HG03439 (cell line): Measurements from ENCODE around the gene LTK.

Source experiments
- ATAC-seq: cut with Tn5 transposase; IDR thresholded peaks from one replicate; pipeline ENCODE4 v1.9.1; 2021; ENCODE audit warnings: mild to moderate bottlenecking, moderate library complexity; ENCODE audit not compliant: unreplicated experiment

LTK gene

DNA sequence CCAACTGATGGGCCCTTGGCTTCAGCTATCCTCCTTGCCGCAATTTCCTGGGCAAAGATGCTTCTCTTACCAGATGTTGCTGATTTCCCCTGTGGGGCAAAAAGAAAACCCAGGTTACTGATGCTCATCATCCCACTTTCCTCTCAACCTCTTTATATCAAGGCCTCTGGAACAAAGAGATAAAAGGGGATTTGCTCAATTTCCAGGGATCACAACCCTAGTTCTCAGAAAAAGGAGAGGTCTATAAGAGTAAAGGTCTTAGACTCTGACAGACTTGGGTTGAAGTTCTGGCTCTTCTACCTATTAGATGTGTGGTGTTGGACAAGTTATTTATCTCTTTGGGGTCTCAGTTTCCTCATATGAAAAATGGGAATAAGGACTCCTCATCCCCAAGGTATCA, 21.9 kb upstream of the LTK start:
- no peak for ATAC-seq

GRCh38 chr15:41530363-41530956, 16.8 kb upstream of the LTK start:
- ATAC-seq = no peak

GRCh38 chr15:41523097-41523496, 9.5 kb upstream of the LTK start:
- no peak for ATAC-seq

- no peak for ATAC-seq
Observed at GRCh38 chr15:41521614-41522013, 8.0 kb upstream of the LTK start.

DNA sequence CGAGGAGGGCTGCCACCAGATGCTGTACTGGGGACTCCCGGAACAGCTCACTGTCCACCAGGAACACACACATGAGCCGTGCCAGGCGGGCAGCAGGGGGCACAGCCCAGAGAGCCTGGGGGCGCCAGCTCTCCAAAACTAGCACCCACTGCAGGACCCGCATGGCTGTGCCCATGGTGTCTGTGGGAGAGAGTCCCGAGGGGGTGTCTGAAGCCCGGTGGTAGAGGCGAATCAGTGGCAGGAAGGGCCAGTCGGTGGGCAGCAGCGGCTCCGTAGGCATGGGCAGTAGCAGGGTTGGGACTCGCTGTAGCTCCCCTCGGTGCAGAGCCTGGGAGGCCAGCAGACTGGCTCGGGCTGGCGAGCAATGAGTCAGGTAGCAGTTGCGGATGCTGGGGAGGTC, 7.0 kb upstream of the LTK start:
- ATAC-seq = no peak

DNA sequence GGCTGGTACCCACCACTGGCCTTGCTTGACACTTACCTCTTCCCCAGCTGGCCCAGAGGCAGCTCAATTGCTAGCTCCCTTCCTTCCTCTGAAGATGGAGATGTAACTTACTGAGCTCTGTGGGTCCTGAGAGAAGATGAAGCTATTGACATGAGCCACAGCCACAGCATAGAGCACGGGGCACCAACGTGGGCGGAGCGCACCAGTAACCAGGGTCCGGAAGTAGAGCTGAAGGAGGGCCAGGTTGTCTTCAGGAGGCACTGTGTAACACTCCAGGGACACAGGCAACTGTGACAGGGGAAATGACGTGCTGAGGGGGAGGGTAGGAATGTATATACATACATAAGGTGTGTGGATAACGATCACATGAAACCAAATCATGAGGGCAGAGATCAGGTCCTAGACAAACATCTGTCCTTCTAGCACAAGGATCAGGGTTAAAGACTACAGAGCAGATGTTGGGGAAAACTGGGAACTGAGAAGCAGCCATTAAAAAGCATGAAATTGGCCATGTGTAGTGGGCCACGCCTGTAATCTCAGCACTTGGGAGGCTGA, 4.3 kb upstream of the LTK start:
- no peak for ATAC-seq

- no peak for ATAC-seq
Observed at GRCh38 chr15:41512940-41513505, 604 bp downstream of the LTK start.

GRCh38 chr15:41512512-41512939, 1.1 kb downstream of the LTK start:
- ATAC-seq = no peak

GRCh38 chr15:41511899-41512369, 1.7 kb downstream of the LTK start:
- ATAC-seq = no peak

DNA sequence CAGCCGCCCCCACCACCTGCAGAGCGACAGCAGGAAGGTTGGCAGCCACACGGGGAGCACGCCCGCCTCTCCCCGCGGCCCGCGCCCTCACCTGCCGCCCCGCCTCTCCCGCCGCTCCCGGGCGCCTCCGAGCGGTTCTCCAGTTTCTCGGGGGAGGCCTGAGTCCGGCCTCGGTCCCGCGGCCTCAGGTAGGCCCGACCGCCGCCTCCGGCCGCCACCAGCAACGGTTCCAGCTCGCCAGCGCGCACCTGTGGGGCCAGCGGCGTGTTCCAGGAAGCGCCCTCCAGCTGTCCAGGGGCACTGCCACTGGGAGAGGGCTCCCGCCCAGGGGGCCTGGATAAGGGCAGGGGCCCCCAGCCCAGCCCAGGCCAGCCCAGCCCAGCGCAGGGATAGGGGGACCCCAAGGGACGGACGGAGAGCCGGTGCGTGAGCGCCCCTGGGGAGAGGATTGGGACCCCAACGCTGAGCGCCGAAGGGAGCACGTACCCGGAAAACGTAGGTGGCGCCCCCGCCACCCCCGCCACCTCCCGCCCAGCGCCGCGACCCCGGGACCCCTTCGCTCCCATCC, 2.2 kb downstream of the LTK start:
- ATAC-seq = no peak

GRCh38 chr15:41510728-41511127, 2.9 kb downstream of the LTK start:
- no peak for ATAC-seq

GRCh38 chr15:41507820-41508290, 5.8 kb downstream of the LTK start:
- ATAC-seq = no peak

DNA sequence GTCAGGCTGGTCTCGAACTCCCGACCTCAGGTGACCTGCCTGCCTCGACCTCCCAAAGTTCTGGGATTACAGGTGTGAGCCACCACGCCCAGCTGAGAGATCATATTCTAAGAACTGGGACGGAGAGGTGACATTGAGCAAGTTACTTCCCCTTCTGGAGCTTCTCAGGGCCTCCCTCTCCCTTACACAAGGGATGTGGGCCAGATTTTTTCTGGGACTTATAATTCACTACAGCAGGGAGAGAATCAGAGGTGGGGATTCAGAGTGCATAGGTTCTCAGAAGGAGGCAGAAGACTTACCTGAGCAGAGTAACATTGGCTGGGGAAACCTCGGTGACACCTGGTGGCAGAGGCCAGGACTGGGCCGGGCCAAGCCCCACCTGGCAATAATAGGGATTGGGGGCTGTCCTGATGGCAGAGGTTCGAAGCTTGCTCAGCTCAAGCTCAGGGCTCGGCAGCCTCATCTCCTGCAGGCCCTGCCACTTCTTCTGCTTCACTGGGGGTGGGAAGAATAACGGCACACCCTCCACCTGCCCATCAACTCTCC, 6.8 kb downstream of the LTK start:
- ATAC-seq = no peak

GRCh38 chr15:41505776-41506175, 7.9 kb downstream of the LTK start:
- no peak for ATAC-seq

- ATAC-seq = no peak
Observed at GRCh38 chr15:41504751-41505492, 8.7 kb downstream of the LTK start.

GRCh38 chr15:41503669-41504010, 10.0 kb downstream of the LTK start:
- no peak for ATAC-seq

DNA sequence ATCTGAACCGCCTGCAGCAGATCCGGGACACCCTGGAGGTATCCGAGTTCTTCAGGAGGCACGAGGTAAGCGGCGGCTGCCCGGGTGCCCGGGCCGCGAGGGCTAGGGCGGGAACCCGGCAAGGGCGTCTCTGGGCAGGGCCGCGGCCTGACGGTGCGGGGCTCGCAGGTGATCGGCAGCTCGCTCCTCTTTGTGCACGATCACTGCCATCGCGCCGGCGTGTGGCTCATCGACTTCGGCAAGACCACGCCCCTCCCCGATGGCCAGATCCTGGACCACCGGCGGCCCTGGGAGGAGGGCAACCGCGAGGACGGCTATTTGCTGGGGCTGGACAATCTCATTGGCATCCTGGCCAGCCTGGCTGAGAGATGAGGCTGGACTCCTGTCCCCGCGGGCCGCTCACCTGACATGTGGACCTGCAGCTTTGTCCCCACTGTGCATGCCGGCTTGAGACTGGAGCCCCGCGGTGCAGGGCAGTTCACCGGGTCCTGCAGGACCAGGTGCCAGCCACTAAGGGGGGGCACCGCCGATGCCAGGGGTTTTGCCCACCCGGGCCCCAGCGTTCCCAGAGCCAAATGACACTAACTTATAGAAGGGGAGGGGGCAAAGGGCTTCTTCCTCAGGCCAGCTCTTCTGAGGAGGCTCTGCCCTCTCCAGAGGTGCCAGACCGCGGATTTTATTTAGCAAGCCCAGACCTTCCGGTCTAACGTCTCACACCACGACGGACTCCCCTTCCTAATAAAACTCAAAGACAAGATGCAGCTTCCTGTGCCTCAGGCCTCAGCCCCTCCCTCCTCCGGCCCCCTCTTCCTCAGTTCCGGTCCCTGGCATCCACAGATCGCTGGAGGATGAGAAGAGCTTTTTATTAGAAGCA, 10.6 kb downstream of the LTK start:
- no peak for ATAC-seq

DNA sequence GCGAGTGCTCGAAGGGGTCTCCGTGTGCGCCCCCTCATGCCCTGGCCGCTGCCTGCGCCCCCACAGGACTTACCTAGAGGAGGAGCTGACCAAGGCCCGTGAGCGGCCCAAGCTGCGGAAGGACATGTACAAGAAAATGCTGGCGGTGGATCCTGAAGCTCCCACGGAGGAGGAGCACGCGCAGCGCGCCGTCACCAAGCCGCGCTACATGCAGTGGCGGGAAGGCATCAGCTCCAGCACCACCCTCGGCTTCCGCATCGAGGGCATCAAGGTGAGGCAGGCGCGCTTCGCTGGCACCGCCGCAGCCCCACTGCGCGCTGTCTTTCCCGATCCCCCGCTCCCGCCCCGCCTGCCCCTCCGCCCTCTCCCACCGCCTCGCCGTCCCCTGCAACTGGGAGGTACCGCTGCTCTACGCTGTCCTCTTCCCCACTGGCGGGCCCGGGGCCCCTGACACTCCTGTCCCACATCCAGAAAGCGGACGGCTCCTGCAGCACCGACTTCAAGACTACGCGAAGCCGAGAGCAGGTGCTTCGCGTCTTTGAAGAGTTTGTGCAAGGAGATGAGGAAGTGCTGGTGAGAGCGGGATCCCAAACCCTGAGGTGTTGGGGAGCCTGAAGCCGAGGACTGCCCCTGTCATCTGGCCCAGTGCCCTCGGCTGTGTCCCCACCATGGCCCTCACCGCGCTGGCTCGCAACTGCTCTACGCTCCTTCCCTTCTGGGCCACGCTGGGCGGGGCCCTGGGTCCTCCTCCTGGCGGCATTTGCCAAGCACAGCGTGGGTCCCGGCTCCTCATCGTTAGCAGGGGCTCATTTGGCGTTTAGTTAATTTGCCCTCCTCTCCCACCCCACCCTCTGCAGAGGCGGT, 11.5 kb downstream of the LTK start:
- no peak for ATAC-seq

DNA sequence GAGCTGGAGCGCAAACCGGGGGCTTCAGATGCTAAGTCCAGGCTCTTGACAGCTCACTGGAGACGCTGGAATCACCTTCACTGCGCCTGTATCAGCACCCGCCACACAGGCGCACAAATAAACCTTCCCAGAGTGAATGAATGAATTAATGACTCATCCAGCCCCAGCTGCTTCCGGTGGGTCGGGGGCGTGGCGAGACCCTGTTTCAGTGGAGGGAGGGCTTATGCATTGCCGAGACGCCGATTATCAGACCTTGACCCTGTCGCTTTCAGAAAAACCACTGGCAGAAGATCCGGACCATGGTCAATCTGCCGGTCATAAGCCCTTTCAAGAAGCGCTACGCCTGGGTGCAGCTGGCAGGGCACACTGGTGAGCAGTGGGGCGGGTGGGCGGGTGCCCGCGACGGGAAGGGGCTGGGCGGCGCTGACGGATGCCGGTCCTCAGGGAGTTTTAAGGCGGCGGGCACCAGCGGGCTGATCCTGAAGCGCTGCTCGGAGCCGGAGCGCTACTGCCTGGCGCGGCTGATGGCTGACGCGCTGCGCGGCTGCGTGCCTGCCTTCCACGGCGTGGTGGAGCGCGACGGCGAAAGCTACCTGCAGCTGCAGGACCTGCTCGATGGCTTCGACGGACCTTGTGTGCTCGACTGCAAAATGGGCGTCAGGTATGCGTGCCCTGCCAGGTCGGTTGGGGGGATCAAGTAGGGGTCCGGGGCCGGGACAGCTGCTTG, 12.3 kb downstream of the LTK start:
- no peak for ATAC-seq
